Measurements from ENCODE around the gene ISCU.

ISCU gene

DNA sequence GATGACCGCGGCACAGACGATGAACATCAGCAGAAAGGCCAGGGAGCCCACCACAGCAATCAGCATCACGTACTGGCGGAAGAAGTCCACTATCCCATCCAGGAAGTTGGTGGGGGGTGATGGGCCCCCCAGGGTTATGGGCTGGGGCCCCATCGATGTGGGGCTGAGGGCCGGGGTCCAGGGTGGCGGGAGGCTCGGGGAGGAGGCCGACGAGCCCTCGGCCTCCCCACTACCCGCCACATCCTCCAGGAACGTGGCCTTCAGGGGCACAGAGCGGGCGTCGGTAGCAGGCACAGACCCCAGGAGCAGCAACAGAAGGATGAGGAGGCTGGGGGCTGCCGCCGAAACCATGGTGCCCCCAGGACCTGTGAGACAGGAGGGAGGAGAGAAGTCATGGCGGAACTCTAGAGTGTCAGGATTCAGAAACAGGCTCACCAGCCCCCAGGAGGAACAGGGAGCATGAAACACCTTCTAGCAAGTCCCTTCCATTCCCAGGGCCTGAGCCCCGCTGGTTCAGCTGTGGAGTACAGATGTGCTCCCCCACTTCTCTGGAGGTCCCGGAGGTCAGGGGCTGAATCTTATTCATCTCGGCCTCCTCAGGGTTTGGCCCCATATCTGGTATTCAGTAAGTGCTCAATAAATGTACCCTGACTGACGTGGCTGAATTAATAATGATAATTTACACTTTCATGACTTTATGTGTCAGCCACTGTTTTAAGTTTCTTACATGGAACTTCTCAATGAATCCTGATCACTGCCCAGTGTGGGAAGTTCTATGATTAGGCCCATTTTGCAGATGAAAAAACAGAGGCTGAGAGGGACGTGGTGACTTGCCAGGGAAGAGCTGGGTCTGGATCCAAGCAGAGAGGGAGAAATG, 29.9 kb downstream of the ISCU start:
- no peak for DNase-seq

GRCh38 chr12:108594323-108594903, 32.0 kb downstream of the ISCU start:
- DNase-seq = no peak

GRCh38 chr12:108594960-108595710, 32.7 kb downstream of the ISCU start:
- no peak for DNase-seq

DNA sequence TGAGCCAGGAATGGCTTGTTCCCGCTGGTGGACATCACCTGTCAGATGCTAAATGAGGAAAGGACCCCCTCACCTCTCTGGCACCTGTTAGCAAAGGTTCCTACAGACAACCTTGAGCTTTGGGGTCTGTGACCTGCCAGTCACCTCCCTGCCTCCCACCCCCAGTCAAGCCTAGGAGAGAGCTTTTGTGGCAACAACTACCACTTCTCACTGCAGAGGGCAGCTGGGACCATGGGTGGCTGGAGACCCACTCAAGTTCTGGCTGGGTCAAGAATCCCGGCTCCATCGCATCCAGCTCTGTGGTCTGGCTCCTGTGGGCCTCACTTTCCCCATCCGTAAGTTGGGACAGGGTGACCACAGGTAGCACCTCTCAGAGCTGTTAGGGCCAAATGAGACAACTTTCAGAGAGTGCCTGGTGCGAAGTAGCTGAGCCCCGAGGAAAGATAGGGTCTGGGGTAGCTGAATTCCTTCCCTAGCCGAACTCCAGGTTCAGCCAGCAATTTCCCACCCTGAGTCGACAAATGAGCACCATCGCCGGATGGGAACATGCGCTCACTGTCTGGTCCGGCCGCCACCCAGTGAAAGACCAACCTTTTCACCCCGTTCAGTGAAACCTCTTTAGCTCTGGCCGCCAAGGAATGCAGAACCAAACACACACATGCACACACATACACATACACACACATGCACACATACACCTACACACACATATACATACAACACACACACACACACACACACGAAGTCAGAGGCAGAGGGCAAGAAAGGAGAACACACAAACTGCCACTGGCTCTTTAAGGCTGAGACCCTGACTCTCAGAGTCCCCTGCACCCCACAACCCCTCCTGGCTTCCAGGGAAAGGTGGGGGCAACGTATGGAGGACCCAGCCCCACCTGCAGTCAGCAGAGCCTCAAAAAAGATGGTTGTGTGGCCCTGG, 33.6 kb downstream of the ISCU start:
- DNase-seq = no peak

- no peak for DNase-seq
Measured at GRCh38 chr12:108596854-108597558, 34.6 kb downstream of the ISCU start.

GRCh38 chr12:108597559-108598471, 35.4 kb downstream of the ISCU start, which contains the start of gene TMEM119:
TMEM119 (minus strand) TSS chr12:108598084; CDS start chr12:108592383, 5,701 bp downstream.
- no peak for DNase-seq

- no peak for DNase-seq
Measured at GRCh38 chr12:108598553-108599250, 36.3 kb downstream of the ISCU start.

GRCh38 chr12:108599541-108599940, 37.1 kb downstream of the ISCU start:
- no peak for DNase-seq

GRCh38 chr12:108599948-108600701, 37.7 kb downstream of the ISCU start:
- no peak for DNase-seq

DNA sequence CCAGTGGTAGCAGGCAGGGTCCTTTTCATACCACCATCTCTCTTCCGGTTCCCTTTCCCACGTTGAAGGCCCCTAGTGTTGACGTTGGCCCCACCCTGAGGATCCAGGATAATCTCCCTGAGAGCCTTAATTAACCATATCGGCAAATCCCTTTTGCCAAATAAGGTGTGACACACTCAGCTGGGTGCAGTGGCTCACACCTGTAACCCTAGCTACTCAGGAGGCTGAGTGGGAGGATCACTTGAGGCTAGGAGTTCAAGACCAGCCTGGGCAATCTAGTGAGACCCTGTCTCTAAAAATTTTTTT, 38.3 kb downstream of the ISCU start:
- DNase-seq = no peak

GRCh38 chr12:108602209-108602705, 39.9 kb downstream of the ISCU start:
- DNase-seq = no peak

GRCh38 chr12:108602976-108603704, 40.7 kb downstream of the ISCU start:
- DNase-seq = no peak

- no peak for DNase-seq
Measured at GRCh38 chr12:108603743-108604142, 41.3 kb downstream of the ISCU start.

DNA sequence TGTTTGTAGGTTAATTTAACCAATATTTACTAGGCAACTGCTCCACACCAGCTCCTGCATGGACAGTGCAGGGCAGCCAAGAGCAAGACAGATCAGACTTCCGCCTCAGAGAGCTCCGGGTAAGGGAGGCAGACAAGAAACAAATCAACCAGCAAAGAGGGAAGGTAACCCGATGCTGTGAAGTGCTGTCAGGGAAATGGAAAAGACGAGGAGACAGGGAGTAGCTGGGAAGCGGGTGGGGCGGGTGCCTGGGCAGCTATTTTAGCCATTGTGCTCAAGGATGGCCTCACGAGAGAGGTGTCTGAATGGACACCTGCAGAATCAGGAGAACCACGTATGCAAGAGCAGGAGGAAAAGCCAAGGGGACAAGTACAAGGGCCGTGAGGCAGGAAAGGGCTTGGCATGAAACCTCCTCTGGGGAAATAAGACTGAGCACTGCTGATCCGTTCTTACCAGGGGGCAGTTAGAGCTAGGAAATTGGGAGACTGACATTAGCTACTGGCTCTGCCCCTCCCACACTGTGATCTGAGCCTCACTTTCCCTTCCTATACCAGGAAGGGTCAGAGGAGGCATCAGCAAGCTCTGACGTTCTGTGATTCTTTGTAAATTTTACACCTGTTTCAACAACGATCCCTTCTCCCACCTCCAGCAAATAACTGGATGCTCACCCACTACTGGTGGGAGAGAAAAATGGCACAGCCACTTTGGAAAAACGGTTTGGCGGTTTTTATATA, 42.0 kb downstream of the ISCU start:
- DNase-seq = no peak

DNA sequence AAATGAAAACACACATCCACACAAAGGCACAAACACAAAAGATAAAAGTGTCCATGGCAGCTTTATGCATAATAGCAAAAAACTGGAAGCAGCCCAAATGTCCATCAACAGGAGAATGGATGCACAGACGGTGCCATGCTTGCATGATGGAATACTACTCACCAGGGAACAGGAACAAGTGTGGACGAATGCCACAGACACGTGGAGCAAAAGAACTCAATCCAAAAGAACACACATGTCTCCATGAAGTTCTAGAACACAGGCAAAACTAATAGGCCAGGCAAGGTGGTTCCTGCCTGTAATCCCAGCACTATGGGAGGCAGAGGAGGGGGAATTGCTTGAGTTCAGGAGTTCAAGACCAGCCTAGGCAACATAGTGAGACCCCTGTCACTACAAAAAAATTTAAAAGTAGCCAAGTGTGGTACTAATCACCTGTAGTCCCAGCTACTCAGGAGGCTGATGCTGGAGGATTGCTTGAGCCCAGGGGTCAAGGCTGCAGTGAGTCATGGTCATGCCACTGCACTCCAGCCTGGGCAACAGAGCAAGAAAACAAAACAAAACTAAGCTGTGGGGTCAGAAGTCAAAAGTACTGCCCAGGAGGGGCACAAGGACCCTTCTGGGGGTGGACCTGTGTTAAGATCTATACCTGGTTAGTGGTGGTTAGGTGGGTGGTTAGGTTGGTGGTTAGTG, 42.7 kb downstream of the ISCU start:
- DNase-seq = no peak

- DNase-seq = no peak
Measured at GRCh38 chr12:108605690-108606406, 43.5 kb downstream of the ISCU start.
